K562 (cell line): ENCODE data around the gene AHSA1. TPM values are rescaled to one million over a fixed set of nuclear protein-coding genes. Genes with fewer than 3 reads are reported as not detected.

Experiments
- GABPA ChIP-seq: fragments of 200-800 bp; sonication (Bioruptor generic); conservative IDR thresholded peaks from 2 replicates; pipeline ENCODE4 v1.6.1; 2016; ENCODE audit warnings: low read depth, missing genetic modification characterization, missing compliant biosample characterization
- HMG20A ChIP-seq: fragments of 450-650 bp; formaldehyde crosslinking; conservative IDR thresholded peaks from 2 replicates; pipeline ENCODE4 v1.4.0; 2020; ENCODE audit warnings: mild to moderate bottlenecking, mixed read lengths
- LEF1 ChIP-seq: fragments of 450-650 bp; IDR thresholded peaks from 2 replicates; pipeline ENCODE4 v1.6.1; 2016; ENCODE audit warnings: mild to moderate bottlenecking
- MAFG ChIP-seq: fragments of 450-650 bp; conservative IDR thresholded peaks from 2 replicates; pipeline ENCODE4 v1.6.1; 2016; ENCODE audit warnings: missing genetic modification characterization, missing compliant biosample characterization
- MYC ChIP-seq, 2 experiments: fragments of 250-450 bp in 1 of 2; sonication (Bioruptor Pico) in 1 of 2; IDR thresholded peaks; 2 replicates each; pipeline versions ENCODE4 v1.5.1 to v1.6.1; 2012 to 2021; ENCODE audit warnings: low read depth in 2 of 2, borderline replicate concordance in 1 of 2, improper control_type of control experiment in 1 of 2, low read length in 1 of 2, mild to moderate bottlenecking in 1 of 2, moderate library complexity in 1 of 2
- NR2C2 ChIP-seq, 2 experiments: fragments of 200-800 bp in 1 of 2; sonication (Bioruptor generic) in 1 of 2; sonication (generic) in 1 of 2; formaldehyde crosslinking in 1 of 2; IDR thresholded peaks; 2 replicates each; pipeline versions ENCODE4 v1.6.1 to v1.8.0; 2016 to 2022; ENCODE audit warnings: mild to moderate bottlenecking in 1 of 2, missing compliant biosample characterization in 1 of 2, missing genetic modification characterization in 1 of 2, missing genetic modification reagents in 1 of 2
- PTRF ChIP-seq: fragments of 450-650 bp; IDR thresholded peaks from 2 replicates; pipeline ENCODE4 v1.6.1; 2016; ENCODE audit warnings: mild to moderate bottlenecking, missing genetic modification characterization, missing compliant biosample characterization
- RFX1 ChIP-seq: fragments of 450-650 bp; IDR thresholded peaks from 2 replicates; pipeline ENCODE4 v1.6.1; 2016; ENCODE audit warnings: mild to moderate bottlenecking, moderate library complexity
- SIX5 ChIP-seq, 2 experiments: IDR thresholded peaks; 2 replicates each; pipeline ENCODE4 v1.6.1; 2011; ENCODE audit warnings: low read length in 2 of 2, borderline replicate concordance in 1 of 2, low read depth in 1 of 2, mild to moderate bottlenecking in 1 of 2, moderate library complexity in 1 of 2; ENCODE audit not compliant: insufficient read depth in 1 of 2
- TEAD1 ChIP-seq, 2 experiments: fragments of 450-650 bp in 1 of 2; sonication (generic) in 1 of 2; formaldehyde crosslinking; IDR thresholded peaks; 2 replicates each; pipeline versions ENCODE4 v1.4.0 to v1.8.0; 2020 to 2022; ENCODE audit warnings: mild to moderate bottlenecking in 2 of 2, missing genetic modification reagents in 1 of 2
- ZC3H11A ChIP-seq: IDR thresholded peaks from 2 replicates; pipeline ENCODE4 v1.6.1; 2012; ENCODE audit warnings: low read depth, low read length, improper control_type of control experiment
- ZNF253 ChIP-seq: fragments of 250-450 bp; sonication (Bioruptor Pico); conservative IDR thresholded peaks from 2 replicates; pipeline ENCODE4 v1.6.1; 2021; ENCODE audit warnings: mild to moderate bottlenecking
- ZNF589 ChIP-seq: fragments of 200-800 bp; sonication (Bioruptor generic); IDR thresholded peaks from 2 replicates; pipeline ENCODE4 v1.6.1; 2016; ENCODE audit warnings: low read depth, missing genetic modification characterization, missing compliant biosample characterization
- polyA plus RNA-seq, 8 experiments: library from polyadenylated mRNA; depleted of rRNA in 4 of 8; stranded (reverse) in 5 of 8; unstranded in 3 of 8; fragments of >200 nt; fragmentation: Nextera tagmentation in 2 of 8; fragmentation: Illumina TruSeq in 1 of 8; extraction: Ambion mirVana in 2 of 8; extraction: Trizol in 1 of 8; gene quantifications; 2 replicates each; pipeline versions ENCODE4 v1.2.1 to v1.2.3, GENCODE V29; 2011 to 2014; ENCODE audit warnings: inconsistent platforms in 1 of 8, missing spikeins in 1 of 8
- total RNA-seq, 7 experiments: library from RNA; depleted of rRNA in 6 of 7; stranded (reverse); fragments of >200 nt in 6 of 7; fragmentation: Illumina TruSeq in 2 of 7; extraction: Trizol in 2 of 7; gene quantifications; 2 replicates each; pipeline versions ENCODE4 v1.2.1 to v1.2.3, GENCODE V29; 2011 to 2021; ENCODE audit warnings: low replicate concordance in 1 of 7
- TF ChIP-seq, protein P1 (sequence below): IDR thresholded peaks from 2 replicates; pipeline ENCODE4 v1.6.1; 2014; ENCODE audit warnings: antibody characterized with exemption
- TF ChIP-seq, protein P2 (sequence below): fragments of 250-450 bp; sonication (Bioruptor Pico); IDR thresholded peaks from 2 replicates; pipeline ENCODE4 v1.8.0; 2021; ENCODE audit warnings: moderate library complexity, mild to moderate bottlenecking, inconsistent platforms
- TF ChIP-seq, protein P3 (sequence below): sonication (generic); formaldehyde crosslinking; IDR thresholded peaks from 2 replicates; pipeline ENCODE4 v1.5.0; 2020; ENCODE audit warnings: missing genetic modification reagents
- TF ChIP-seq, protein P4 (sequence below): fragments of 250-450 bp; sonication (Bioruptor Pico); IDR thresholded peaks from 2 replicates; pipeline ENCODE4 v1.4.0; 2020; ENCODE audit warnings: mild to moderate bottlenecking, moderate library complexity, borderline replicate concordance
- TF ChIP-seq, protein P5 (sequence below): IDR thresholded peaks from 2 replicates; pipeline ENCODE4 v1.6.1; 2016; ENCODE audit warnings: missing genetic modification characterization, missing compliant biosample characterization

AHSA1 gene
- total and polyA plus RNA-seq, 9 of the 15 experiments (the other 6 are each of a cell fraction or from before 2014, with no cell fraction given), result 41.4 to 317 (median 184) TPM

DNA sequence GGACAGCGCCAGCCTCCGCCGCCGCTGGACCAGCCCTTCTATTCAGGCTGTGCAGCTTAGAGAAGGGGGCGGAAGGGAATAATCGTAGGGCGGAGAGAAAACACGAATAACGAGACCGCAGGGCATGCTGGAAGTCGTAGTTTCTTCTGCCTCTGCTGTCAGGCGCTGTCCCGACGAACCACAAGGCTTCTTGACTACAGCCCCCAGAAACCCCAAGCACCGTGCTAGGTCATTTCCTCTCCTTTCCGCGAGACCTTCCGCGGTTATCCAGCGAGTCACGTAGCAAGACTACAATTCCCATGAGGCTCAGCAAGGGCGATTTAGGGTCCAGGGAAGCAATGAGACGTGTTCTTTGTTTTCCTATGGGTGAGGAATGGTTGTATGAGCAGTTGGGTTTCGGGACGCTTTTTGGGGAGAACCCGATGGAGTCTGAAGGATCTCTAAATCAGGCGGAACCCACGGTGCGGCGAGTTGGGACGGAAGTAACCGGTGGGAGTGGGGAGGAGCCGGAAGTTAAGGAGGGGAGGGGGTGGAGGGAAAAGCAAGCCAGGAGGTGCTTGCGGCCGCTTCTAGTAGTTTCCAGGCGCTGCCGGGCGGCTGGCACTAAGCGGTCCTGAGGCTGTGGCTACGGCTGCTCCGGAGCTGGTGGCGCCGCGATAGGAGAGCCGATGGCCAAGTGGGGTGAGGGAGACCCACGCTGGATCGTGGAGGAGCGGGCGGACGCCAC lies at the start of gene AHSA1, which contains the start of gene VIPAS39 (continued):
- TF ChIP-seq, protein P1, sequence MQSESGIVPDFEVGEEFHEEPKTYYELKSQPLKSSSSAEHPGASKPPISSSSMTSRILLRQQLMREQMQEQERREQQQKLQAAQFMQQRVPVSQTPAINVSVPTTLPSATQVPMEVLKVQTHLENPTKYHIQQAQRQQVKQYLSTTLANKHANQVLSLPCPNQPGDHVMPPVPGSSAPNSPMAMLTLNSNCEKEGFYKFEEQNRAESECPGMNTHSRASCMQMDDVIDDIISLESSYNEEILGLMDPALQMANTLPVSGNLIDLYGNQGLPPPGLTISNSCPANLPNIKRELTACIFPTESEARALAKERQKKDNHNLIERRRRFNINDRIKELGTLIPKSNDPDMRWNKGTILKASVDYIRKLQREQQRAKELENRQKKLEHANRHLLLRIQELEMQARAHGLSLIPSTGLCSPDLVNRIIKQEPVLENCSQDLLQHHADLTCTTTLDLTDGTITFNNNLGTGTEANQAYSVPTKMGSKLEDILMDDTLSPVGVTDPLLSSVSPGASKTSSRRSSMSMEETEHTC, result no peak
- TF ChIP-seq ZNF253 (CRISPR knock-in tag), result no peak
- TF ChIP-seq, protein P2, sequence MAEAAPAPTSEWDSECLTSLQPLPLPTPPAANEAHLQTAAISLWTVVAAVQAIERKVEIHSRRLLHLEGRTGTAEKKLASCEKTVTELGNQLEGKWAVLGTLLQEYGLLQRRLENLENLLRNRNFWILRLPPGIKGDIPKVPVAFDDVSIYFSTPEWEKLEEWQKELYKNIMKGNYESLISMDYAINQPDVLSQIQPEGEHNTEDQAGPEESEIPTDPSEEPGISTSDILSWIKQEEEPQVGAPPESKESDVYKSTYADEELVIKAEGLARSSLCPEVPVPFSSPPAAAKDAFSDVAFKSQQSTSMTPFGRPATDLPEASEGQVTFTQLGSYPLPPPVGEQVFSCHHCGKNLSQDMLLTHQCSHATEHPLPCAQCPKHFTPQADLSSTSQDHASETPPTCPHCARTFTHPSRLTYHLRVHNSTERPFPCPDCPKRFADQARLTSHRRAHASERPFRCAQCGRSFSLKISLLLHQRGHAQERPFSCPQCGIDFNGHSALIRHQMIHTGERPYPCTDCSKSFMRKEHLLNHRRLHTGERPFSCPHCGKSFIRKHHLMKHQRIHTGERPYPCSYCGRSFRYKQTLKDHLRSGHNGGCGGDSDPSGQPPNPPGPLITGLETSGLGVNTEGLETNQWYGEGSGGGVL (CRISPR knock-in tag), result no peak
- no peak for TF ChIP-seq ZNF589
- TF ChIP-seq MAFG (tag), result no peak
- TF ChIP-seq, protein P3, sequence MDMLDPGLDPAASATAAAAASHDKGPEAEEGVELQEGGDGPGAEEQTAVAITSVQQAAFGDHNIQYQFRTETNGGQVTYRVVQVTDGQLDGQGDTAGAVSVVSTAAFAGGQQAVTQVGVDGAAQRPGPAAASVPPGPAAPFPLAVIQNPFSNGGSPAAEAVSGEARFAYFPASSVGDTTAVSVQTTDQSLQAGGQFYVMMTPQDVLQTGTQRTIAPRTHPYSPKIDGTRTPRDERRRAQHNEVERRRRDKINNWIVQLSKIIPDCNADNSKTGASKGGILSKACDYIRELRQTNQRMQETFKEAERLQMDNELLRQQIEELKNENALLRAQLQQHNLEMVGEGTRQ, result no peak
- TF ChIP-seq LEF1, result no peak
- peak in 1 of 2 experiments; percentile 8; a peak in 1 of 4 replicates for TF ChIP-seq TEAD1 (CRISPR knock-in tag; IDR thresholded peaks at IDR 0.05)
- peak; percentile 98 for TF ChIP-seq GABPA (tag)
- no peak for TF ChIP-seq PTRF (tag)
- TF ChIP-seq NR2C2 (CRISPR knock-in tag; IDR thresholded peaks at IDR 0.05), result peak; percentile 69; the same call in 1 of the 2 replicates
- TF ChIP-seq NR2C2 (tag; IDR thresholded peaks at IDR 0.05), result peak; percentile 98
- TF ChIP-seq, protein P4, sequence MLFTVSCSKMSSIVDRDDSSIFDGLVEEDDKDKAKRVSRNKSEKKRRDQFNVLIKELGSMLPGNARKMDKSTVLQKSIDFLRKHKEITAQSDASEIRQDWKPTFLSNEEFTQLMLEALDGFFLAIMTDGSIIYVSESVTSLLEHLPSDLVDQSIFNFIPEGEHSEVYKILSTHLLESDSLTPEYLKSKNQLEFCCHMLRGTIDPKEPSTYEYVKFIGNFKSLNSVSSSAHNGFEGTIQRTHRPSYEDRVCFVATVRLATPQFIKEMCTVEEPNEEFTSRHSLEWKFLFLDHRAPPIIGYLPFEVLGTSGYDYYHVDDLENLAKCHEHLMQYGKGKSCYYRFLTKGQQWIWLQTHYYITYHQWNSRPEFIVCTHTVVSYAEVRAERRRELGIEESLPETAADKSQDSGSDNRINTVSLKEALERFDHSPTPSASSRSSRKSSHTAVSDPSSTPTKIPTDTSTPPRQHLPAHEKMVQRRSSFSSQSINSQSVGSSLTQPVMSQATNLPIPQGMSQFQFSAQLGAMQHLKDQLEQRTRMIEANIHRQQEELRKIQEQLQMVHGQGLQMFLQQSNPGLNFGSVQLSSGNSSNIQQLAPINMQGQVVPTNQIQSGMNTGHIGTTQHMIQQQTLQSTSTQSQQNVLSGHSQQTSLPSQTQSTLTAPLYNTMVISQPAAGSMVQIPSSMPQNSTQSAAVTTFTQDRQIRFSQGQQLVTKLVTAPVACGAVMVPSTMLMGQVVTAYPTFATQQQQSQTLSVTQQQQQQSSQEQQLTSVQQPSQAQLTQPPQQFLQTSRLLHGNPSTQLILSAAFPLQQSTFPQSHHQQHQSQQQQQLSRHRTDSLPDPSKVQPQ, result no peak
- no peak for TF ChIP-seq HMG20A
- TF ChIP-seq SIX5 (IDR thresholded peaks at IDR 0.05; ENCODE audit: borderline replicate concordance in 1 of 2, insufficient read depth in 1 of 2, low read depth in 1 of 2, low read length in 2 of 2), result peak; percentile 90 to 93
- TF ChIP-seq ZC3H11A, result no peak
- no peak for TF ChIP-seq RFX1
- TF ChIP-seq, protein P5, sequence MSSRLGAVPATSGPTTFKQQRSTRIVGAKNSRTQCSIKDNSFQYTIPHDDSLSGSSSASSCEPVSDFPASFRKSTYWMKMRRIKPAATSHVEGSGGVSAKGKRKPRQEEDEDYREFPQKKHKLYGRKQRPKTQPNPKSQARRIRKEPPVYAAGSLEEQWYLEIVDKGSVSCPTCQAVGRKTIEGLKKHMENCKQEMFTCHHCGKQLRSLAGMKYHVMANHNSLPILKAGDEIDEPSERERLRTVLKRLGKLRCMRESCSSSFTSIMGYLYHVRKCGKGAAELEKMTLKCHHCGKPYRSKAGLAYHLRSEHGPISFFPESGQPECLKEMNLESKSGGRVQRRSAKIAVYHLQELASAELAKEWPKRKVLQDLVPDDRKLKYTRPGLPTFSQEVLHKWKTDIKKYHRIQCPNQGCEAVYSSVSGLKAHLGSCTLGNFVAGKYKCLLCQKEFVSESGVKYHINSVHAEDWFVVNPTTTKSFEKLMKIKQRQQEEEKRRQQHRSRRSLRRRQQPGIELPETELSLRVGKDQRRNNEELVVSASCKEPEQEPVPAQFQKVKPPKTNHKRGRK (tag), result no peak
- no peak for TF ChIP-seq MYC (IDR thresholded peaks at IDR 0.05; ENCODE audit: low read depth, low read length)
- TF ChIP-seq MYC (CRISPR knock-in tag; IDR thresholded peaks at IDR 0.05; ENCODE audit: borderline replicate concordance, low read depth), result no peak
